C4-2B (cell line): ENCODE results near the gene OR2V1.
"Not testable (repeated sequence)": the region's sequence is repeated elsewhere in the genome, so short reads cannot be mapped to it uniquely, and the experiment has no call there.

Experiments used
- H3K27ac ChIP-seq: fragments of 450-650 bp; 2 replicates; pipeline ENCODE4 v1.5.1; 2017
- ZFX ChIP-seq: fragments of 450-650 bp; IDR thresholded peaks from 2 replicates; pipeline ENCODE4 v1.6.1; 2017
- TF ChIP-seq, protein P1 (sequence below): fragments of 450-650 bp; conservative IDR thresholded peaks from 2 replicates; pipeline ENCODE4 v1.5.1; 2017; ENCODE audit warnings: mild to moderate bottlenecking

The OR2V1 gene

DNA sequence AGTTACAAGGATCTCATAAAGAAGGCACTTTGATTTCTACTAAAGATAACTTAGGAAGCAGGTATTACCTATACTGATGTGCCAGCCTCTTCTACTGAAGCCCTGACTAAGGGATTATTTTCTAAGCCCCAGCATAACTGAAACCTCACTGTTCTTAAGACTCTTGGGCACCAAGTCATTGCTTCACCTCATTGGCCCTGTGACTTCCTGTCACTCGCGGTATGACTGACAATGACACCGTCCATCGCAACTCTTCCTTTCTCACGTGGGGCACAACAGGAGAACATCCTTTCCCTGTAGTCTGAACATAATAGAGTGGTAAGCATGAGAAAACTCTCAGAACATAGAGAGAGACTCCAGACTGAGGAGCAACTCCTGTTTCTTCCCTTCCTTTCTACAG, 22.8 kb upstream of the OR2V1 start:
- no peak for TF ChIP-seq ZFX
- TF ChIP-seq, protein P1, sequence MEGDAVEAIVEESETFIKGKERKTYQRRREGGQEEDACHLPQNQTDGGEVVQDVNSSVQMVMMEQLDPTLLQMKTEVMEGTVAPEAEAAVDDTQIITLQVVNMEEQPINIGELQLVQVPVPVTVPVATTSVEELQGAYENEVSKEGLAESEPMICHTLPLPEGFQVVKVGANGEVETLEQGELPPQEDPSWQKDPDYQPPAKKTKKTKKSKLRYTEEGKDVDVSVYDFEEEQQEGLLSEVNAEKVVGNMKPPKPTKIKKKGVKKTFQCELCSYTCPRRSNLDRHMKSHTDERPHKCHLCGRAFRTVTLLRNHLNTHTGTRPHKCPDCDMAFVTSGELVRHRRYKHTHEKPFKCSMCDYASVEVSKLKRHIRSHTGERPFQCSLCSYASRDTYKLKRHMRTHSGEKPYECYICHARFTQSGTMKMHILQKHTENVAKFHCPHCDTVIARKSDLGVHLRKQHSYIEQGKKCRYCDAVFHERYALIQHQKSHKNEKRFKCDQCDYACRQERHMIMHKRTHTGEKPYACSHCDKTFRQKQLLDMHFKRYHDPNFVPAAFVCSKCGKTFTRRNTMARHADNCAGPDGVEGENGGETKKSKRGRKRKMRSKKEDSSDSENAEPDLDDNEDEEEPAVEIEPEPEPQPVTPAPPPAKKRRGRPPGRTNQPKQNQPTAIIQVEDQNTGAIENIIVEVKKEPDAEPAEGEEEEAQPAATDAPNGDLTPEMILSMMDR = no peak
- H3K27ac ChIP-seq = no peak overlapping the region

DNA sequence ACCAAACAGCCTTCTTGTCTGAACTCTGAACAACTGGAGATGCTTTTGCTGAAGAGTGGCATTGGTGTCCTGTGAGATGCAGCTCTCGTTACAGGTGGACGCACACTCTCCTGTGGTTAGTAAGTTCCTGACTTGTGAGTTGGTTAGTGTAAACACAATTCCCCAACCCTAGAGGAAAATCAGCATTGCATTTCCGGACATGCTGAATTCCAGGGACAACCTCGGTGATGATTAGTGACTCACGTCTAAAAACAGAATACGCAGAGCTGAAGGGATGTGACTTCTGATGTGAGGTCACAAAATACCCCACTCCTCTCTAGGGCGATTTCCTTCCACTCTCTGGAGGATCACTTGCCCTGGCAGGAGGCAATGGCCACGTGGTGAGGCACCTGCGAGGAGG, 21.4 kb upstream of the OR2V1 start:
- TF ChIP-seq, protein P1 = no peak
- no peak for TF ChIP-seq ZFX
- no peak overlapping the region for H3K27ac ChIP-seq

DNA sequence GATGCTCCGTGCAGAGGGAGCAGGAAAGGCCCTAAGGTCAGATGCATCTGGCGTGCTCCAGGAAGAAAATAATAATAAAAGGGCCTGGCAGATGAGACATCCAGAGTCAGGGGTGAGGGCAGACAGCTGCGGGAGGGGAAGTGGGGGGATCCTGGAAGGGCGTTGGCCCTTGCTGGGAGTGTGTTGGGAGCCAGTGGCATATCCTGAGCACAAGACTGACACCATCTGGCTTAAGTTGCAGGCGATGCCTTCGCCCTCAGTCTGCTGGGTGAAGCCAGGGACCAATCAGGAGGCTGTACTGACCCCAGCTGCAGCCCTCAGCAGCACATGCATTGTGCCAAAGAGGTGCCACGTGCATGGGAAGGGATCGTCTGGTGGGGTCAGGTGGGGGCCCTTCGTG, 20.2 kb upstream of the OR2V1 start:
- H3K27ac ChIP-seq = no peak overlapping the region

DNA sequence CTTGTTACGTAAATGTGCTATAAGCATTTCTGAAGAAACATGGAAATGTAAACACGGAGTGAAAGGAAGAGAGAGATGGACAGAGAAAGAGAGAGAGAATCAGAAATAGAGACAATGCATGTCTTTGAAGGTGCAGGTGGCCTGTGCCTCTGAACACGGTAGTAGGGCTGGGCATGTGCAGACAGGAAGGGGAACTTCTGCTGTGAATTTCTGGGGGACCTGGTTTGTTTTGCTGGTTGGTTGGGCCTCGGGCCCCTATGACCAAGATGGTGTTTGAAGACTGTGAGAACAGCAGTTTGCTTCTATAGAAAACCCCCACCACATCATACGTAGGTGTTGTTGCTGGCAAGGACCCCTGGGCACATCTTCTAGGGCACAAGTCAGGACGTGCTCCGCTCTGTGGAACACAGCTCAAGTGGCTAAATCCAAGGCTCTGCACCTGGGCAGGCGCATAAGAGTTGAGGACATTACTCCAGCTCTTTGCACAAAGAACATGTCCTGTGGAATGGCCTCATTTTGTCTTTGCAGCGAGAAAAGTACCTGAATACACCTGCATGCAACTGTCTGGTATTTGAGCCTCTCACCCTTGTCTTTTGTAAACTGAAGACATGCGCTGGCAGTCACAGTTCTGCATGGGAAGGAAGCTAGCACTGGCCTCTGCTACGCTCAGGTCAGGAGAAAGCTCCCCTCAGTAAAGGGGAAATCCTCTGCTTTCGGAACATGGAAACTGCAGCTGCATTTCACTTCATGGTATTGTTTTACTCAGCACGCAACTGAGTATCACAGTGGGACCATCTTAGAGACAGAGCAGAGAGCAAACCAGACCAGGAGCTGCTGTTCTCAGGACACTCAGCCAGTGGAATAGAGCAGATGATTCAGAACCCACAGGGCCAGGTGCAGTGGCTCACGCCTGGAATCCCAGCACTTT, 19.1 kb upstream of the OR2V1 start:
- H3K27ac ChIP-seq = no peak overlapping the region
- TF ChIP-seq ZFX = no peak
- TF ChIP-seq, protein P1 = no peak

More for the DNA sequence above, 20.2 kb upstream of the OR2V1 start:
- no peak for TF ChIP-seq ZFX
- TF ChIP-seq, protein P1 = no peak

DNA sequence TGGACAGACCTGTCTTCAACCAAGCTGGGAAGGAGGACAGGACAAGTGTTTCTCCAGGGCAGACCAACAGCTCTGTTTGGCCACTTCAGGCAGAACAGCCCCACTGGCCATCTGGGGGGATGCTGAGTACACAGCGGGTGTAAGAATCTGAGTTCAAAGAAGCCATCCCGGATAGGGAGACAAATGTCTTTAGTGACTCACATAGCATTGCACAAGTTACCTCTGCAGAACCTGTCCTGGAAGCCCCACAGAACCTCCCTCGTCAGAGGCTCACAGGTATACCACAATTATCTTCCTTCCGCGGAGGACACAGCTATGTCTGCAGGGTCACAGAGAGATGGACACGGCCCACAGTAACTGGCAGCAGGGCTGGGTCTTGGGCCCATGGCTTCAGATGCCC, 18.4 kb upstream of the OR2V1 start:
- H3K27ac ChIP-seq = no peak overlapping the region

DNA sequence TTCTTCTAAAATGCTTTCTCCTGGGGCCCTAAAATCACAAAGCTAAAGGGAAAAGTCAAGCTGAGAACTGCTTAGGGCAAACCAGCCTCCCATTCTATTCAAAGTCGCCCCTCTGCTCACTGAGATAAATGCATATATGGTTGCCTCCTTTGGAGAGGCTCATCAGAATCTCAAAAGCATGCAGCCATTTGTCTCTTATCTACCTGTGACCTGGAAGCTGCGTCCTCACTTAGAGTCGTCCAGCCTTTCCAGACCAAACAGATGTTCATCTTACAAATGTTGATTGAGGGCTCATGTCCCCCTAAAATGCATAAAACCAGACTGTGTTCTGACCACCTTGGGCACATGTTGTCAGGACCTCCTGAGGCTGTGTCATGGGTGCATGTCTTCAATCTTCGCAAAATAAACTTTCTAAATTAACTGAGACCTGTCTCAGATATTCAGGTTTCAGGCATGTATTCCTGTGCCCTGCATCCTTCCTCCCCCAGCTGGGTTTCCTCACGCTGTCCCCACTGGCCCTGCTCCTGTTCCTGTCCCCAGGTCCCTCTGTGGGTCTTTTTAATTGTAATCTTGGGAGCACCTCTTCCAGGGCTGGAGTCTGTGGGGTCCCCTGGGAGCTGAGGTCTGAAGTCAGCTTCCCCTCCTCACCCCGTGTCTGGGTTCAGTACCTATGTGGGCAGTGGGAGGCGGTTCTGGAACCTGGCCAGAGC, 16.1 kb upstream of the OR2V1 start, which contains the start of gene OR2V2:
Gene OR2V2, plus strand, starts transcription at position 660 of the 710 bp plus-strand sequence. CDS start 7,357 bp downstream, outside the sequence.
- not testable (repeated sequence) for H3K27ac ChIP-seq

More for the DNA sequence above, 18.4 kb upstream of the OR2V1 start:
- TF ChIP-seq, protein P1 = no peak
- TF ChIP-seq ZFX = no peak

DNA sequence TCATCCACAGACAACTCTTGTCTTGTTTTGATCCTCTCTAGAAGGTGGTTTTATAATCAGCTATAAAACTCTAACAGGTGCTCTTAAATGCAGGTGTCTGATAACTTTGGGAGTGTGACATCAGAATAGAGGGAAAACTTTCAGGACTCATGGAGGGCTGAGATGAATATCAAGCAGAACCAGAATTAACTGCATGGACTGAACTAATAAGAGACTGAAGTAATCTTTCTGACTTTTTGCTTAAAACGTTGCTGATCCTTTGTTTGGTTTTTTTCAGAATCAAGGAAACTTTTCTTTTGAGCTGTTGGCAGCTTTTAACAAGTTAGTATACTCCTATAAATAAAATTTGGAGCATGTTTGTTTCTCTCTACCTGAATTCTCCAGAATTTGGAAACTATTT, 14.2 kb upstream of the OR2V1 start:
- no peak overlapping the region for H3K27ac ChIP-seq
- no peak for TF ChIP-seq ZFX
- TF ChIP-seq, protein P1 = no peak
